Type B pancreatic cell (in vitro differentiated cells): ENCODE data around the gene TRIM38. TPM values are rescaled to one million over a fixed set of nuclear protein-coding genes. Genes with fewer than 3 reads are reported as not detected.

ENCODE experiments used
- DNase-seq: peaks from one replicate; pipeline ENCODE4 v3.0.0; 2021; ENCODE audit warnings: mixed read lengths; ENCODE audit not compliant: unreplicated experiment; ENCODE audit errors: extremely low spot score
- H3K27ac Mint-ChIP-seq: 2 replicates; pipeline ENCODE4 v1.8.0; 2021; ENCODE audit warnings: mild to moderate bottlenecking, mixed read lengths
- H3K27me3 Mint-ChIP-seq: 2 replicates; pipeline ENCODE4 v1.8.0; 2021; ENCODE audit warnings: mixed read lengths
- H3K36me3 Mint-ChIP-seq: 2 replicates; pipeline ENCODE4 v1.8.0; 2021; ENCODE audit warnings: mixed read lengths
- H3K4me1 Mint-ChIP-seq: one replicate; pipeline ENCODE4 v1.8.0; 2021; ENCODE audit warnings: mixed read lengths; ENCODE audit not compliant: unreplicated experiment
- H3K4me3 Mint-ChIP-seq: 2 replicates; pipeline ENCODE4 v1.8.0; 2021; ENCODE audit warnings: mild to moderate bottlenecking, mixed read lengths
- H3K9me3 Mint-ChIP-seq: 2 replicates; pipeline ENCODE4 v1.8.0; 2021; ENCODE audit warnings: mixed read lengths
- CTCF ChIP-seq: fragments of 200-600 bp; sonication (generic); conservative IDR thresholded peaks from 2 replicates; pipeline ENCODE4 v1.5.0; 2021; ENCODE audit warnings: antibody characterized with exemption, mild to moderate bottlenecking
- total RNA-seq: library from RNA; stranded (reverse); gene quantifications from 2 replicates; pipeline ENCODE4 v1.2.1, GENCODE V29; 2021; ENCODE audit warnings: low replicate concordance

TRIM38 gene
- total RNA-seq, 1 donor from 2014 or later: 6.9 TPM

DNA sequence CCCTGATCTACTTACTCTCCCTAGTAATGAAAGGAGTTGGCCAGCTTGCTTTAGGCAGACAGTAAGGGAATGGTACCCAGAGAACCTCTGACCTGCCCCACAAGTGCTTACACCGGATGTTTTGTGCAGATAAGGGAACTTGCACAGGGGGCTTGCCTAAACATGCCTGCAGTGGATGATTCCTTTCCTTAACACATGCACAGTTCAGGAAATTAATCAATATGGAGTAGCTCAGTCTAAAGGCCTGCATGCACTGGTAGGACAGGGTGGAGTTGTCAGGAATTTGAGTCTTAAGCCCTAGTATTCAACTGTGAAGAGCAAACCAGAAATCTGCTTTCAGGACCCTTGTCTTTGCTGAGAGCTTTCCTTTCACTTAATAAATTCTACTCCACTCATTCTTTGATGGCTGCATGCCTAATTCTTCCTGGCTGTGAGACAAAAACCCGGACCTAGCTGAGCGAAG lies 3.9 kb upstream of the TRIM38 start:
- DNase-seq: no peak
- H3K4me3 Mint-ChIP-seq: no peak overlapping the region
- H3K4me1 Mint-ChIP-seq: peaks cover 14% of the 10 kb centered on the region
- peaks cover 29% of the 10 kb centered on the region for H3K9me3 Mint-ChIP-seq
- H3K36me3 Mint-ChIP-seq: peaks cover 3% of the 10 kb centered on the region
- no peaks in the 10 kb centered on the region for H3K27me3 Mint-ChIP-seq
- H3K27ac Mint-ChIP-seq: peak overlapping the region; percentile 12
- TF ChIP-seq CTCF: no peak

- H3K4me1 Mint-ChIP-seq: peaks cover 14% of the 10 kb centered on the region
- H3K4me3 Mint-ChIP-seq: no peak overlapping the region
- H3K9me3 Mint-ChIP-seq: peaks cover 29% of the 10 kb centered on the region
- TF ChIP-seq CTCF: no peak
- DNase-seq: no peak
- H3K36me3 Mint-ChIP-seq: peaks cover 3% of the 10 kb centered on the region
- no peaks in the 10 kb centered on the region for H3K27me3 Mint-ChIP-seq
- no peak overlapping the region for H3K27ac Mint-ChIP-seq
Observed at GRCh38 chr6:25959890-25960536, 2.6 kb upstream of the TRIM38 start.

- Mint-ChIP-seq H3K36me3 (peaks cover 3% of the 10 kb centered on the region), H3K27me3 (no peaks in the 10 kb centered on the region), H3K4me1 (peaks cover 14% of the 10 kb centered on the region), H3K9me3 (peaks cover 29% of the 10 kb centered on the region), H3K27ac (no peak overlapping the region), H3K4me3 (no peak overlapping the region)
- no peak for TF ChIP-seq CTCF
- DNase-seq: no peak
Observed at GRCh38 chr6:25960734-25961133, 1.9 kb upstream of the TRIM38 start.

GRCh38 chr6:25961619-25962148 lies 918 bp upstream of the TRIM38 start:
- Mint-ChIP-seq H3K36me3 (peaks cover 3% of the 10 kb centered on the region), H3K27ac (peak overlapping the region; percentile 99), H3K9me3 (peaks cover 29% of the 10 kb centered on the region), H3K4me1 (peaks cover 14% of the 10 kb centered on the region), H3K27me3 (no peaks in the 10 kb centered on the region), H3K4me3 (peak overlapping the region; percentile 99)
- TF ChIP-seq CTCF: no peak
- DNase-seq: no peak

GRCh38 chr6:25963426-25964123 lies 973 bp downstream of the TRIM38 start:
- peak overlapping the region; percentile 99 for H3K27ac Mint-ChIP-seq
- no peak for DNase-seq
- H3K4me1 Mint-ChIP-seq: peaks cover 14% of the 10 kb centered on the region
- peaks cover 23% of the 10 kb centered on the region for H3K9me3 Mint-ChIP-seq
- peaks cover 13% of the 10 kb centered on the region for H3K36me3 Mint-ChIP-seq
- H3K27me3 Mint-ChIP-seq: no peaks in the 10 kb centered on the region
- H3K4me3 Mint-ChIP-seq: peak overlapping the region; percentile 99
- no peak for TF ChIP-seq CTCF
